Measurements from ENCODE around the gene MORN1.

The MORN1 gene

DNA sequence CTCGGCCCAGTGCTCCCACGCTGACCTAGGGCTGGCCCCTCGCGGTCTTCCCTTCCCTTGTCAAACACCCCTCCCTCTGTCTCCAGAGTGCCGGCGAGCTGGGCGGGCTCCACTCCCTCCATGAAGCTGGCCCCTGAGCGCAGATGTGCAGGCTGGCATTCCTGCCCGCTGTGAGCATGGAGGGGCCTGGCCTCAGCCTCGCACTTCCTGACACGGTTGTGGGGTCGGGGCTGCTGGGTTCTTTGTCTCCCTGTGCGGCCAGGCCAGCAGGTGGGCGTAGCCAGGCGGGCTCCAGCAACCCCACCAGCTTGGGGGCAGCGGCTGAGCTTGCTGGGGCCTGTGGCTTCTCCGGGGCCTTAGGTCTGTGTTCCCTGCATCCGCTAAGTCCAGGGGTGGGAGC is 35.2 kb upstream of the MORN1 start:
- TF ChIP-seq ARNTL (CRISPR knock-in tag; IDR thresholded peaks at IDR 0.05; ENCODE audit: borderline replicate concordance, low read depth) (no peak), ESRRG (CRISPR knock-in tag; IDR thresholded peaks at IDR 0.05) (no peak), ZFP3 (CRISPR knock-in tag; IDR thresholded peaks at IDR 0.05) (no peak), CSDC2 (CRISPR knock-in tag; IDR thresholded peaks at IDR 0.05) (no peak), TCF4 (CRISPR knock-in tag; IDR thresholded peaks at IDR 0.05; ENCODE audit: borderline replicate concordance) (no peak), SNAI2 (CRISPR knock-in tag; IDR thresholded peaks at IDR 0.05) (no peak), TOX (CRISPR knock-in tag; IDR thresholded peaks at IDR 0.05; ENCODE audit: borderline replicate concordance) (no peak), GLIS3 (CRISPR knock-in tag; IDR thresholded peaks at IDR 0.05) (no peak), ZC3H10 (CRISPR knock-in tag; IDR thresholded peaks at IDR 0.05) (no peak), BACH2 (CRISPR knock-in tag; IDR thresholded peaks at IDR 0.05; ENCODE audit: borderline replicate concordance) (no peak), ZFP30 (CRISPR knock-in tag; IDR thresholded peaks at IDR 0.05) (no peak), ZNF565 (CRISPR knock-in tag; conservative IDR thresholded peaks at IDR 0.05; ENCODE audit: low read depth) (no peak), ZNF8 (CRISPR knock-in tag; IDR thresholded peaks at IDR 0.05) (no peak), ZNF70 (CRISPR knock-in tag; IDR thresholded peaks at IDR 0.05) (no peak), ISL1 (CRISPR knock-in tag; IDR thresholded peaks at IDR 0.05) (no peak), PPARA (CRISPR knock-in tag; IDR thresholded peaks at IDR 0.05; ENCODE audit: borderline replicate concordance) (no peak), RARB (CRISPR knock-in tag; IDR thresholded peaks at IDR 0.05) (no peak), OSR1 (CRISPR knock-in tag; IDR thresholded peaks at IDR 0.05) (no peak)
- TF ChIP-seq, protein P1, sequence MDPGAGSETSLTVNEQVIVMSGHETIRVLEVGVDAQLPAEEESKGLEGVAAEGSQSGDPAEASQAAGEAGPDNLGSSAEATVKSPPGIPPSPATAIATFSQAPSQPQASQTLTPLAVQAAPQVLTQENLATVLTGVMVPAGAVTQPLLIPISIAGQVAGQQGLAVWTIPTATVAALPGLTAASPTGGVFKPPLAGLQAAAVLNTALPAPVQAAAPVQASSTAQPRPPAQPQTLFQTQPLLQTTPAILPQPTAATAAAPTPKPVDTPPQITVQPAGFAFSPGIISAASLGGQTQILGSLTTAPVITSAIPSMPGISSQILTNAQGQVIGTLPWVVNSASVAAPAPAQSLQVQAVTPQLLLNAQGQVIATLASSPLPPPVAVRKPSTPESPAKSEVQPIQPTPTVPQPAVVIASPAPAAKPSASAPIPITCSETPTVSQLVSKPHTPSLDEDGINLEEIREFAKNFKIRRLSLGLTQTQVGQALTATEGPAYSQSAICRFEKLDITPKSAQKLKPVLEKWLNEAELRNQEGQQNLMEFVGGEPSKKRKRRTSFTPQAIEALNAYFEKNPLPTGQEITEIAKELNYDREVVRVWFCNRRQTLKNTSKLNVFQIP (CRISPR knock-in tag; IDR thresholded peaks at IDR 0.05; ENCODE audit: borderline replicate concordance, low read depth) = no peak
- TF ChIP-seq, protein P2, sequence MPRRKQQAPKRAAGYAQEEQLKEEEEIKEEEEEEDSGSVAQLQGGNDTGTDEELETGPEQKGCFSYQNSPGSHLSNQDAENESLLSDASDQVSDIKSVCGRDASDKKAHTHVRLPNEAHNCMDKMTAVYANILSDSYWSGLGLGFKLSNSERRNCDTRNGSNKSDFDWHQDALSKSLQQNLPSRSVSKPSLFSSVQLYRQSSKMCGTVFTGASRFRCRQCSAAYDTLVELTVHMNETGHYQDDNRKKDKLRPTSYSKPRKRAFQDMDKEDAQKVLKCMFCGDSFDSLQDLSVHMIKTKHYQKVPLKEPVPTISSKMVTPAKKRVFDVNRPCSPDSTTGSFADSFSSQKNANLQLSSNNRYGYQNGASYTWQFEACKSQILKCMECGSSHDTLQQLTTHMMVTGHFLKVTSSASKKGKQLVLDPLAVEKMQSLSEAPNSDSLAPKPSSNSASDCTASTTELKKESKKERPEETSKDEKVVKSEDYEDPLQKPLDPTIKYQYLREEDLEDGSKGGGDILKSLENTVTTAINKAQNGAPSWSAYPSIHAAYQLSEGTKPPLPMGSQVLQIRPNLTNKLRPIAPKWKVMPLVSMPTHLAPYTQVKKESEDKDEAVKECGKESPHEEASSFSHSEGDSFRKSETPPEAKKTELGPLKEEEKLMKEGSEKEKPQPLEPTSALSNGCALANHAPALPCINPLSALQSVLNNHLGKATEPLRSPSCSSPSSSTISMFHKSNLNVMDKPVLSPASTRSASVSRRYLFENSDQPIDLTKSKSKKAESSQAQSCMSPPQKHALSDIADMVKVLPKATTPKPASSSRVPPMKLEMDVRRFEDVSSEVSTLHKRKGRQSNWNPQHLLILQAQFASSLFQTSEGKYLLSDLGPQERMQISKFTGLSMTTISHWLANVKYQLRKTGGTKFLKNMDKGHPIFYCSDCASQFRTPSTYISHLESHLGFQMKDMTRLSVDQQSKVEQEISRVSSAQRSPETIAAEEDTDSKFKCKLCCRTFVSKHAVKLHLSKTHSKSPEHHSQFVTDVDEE (CRISPR knock-in tag; IDR thresholded peaks at IDR 0.05) = no peak

DNA sequence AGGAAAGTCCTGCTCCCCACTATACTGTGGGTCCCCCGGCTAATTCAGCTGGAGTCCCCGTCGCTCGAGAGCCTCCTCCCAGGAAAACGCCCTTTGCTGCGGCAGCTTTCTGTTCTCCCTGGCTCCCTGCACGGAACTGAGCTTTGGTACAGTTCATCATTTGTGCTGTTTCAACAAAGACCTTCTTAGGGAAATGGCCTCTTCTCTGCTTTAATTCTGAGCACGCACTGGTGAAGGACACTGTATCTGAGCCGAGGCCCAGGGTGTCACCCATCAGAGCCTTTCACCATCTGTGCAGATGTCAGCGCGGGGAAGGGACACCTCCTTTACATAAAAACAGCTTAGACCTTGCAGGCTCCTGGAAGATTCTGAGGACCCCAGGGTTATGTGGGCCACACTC is 34.5 kb upstream of the MORN1 start:
- no peak for ATAC-seq
- no peak for TF ChIP-seq ZFP30 (CRISPR knock-in tag; IDR thresholded peaks at IDR 0.05)
- TF ChIP-seq RARB (CRISPR knock-in tag; IDR thresholded peaks at IDR 0.05) = no peak
- no peak for TF ChIP-seq ARNTL (CRISPR knock-in tag; IDR thresholded peaks at IDR 0.05; ENCODE audit: borderline replicate concordance, low read depth)
- TF ChIP-seq ZC3H10 (CRISPR knock-in tag; IDR thresholded peaks at IDR 0.05) = no peak
- TF ChIP-seq ESRRG (CRISPR knock-in tag; IDR thresholded peaks at IDR 0.05) = no peak
- no peak for TF ChIP-seq PPARA (CRISPR knock-in tag; IDR thresholded peaks at IDR 0.05; ENCODE audit: borderline replicate concordance)
- TF ChIP-seq, protein P2 (CRISPR knock-in tag; IDR thresholded peaks at IDR 0.05) = no peak
- TF ChIP-seq ZNF70 (CRISPR knock-in tag; IDR thresholded peaks at IDR 0.05) = no peak
- TF ChIP-seq GLIS3 (CRISPR knock-in tag; IDR thresholded peaks at IDR 0.05) = no peak
- TF ChIP-seq TOX (CRISPR knock-in tag; IDR thresholded peaks at IDR 0.05; ENCODE audit: borderline replicate concordance) = no peak
- no peak for TF ChIP-seq OSR1 (CRISPR knock-in tag; IDR thresholded peaks at IDR 0.05)
- TF ChIP-seq ISL1 (CRISPR knock-in tag; IDR thresholded peaks at IDR 0.05) = no peak
- no peak for TF ChIP-seq CSDC2 (CRISPR knock-in tag; IDR thresholded peaks at IDR 0.05)
- no peak for TF ChIP-seq ZFP3 (CRISPR knock-in tag; IDR thresholded peaks at IDR 0.05)

More for the DNA sequence above, 35.2 kb upstream of the MORN1 start:
- no peak for ATAC-seq

DNA sequence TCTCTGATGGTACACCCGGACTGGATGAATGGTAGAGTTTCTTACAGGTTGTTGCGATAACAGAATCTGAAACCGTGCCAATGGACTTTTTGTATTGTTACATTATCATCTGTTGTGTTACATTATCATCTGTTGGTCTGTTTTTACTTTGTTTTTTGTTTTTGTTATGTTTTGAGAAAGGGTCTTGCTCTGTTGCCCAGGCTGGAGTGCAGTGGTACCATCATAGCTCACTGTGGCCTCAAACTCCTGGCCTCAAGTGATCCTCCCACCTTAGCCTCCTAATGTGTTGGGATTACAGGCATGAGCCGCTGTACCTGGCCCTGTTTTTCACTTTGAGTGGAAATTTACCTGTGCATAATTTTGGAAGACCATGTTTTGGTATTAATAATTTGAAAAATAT is 31.2 kb upstream of the MORN1 start:
- ATAC-seq = no peak
- TF ChIP-seq, protein P3, sequence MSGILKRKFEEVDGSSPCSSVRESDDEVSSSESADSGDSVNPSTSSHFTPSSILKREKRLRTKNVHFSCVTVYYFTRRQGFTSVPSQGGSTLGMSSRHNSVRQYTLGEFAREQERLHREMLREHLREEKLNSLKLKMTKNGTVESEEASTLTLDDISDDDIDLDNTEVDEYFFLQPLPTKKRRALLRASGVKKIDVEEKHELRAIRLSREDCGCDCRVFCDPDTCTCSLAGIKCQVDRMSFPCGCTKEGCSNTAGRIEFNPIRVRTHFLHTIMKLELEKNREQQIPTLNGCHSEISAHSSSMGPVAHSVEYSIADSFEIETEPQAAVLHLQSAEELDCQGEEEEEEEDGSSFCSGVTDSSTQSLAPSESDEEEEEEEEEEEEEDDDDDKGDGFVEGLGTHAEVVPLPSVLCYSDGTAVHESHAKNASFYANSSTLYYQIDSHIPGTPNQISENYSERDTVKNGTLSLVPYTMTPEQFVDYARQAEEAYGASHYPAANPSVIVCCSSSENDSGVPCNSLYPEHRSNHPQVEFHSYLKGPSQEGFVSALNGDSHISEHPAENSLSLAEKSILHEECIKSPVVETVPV (CRISPR knock-in tag; IDR thresholded peaks at IDR 0.05) = no peak
- TF ChIP-seq, protein P1 (CRISPR knock-in tag; IDR thresholded peaks at IDR 0.05; ENCODE audit: borderline replicate concordance, low read depth) = no peak
- no peak for TF ChIP-seq RARB (CRISPR knock-in tag; IDR thresholded peaks at IDR 0.05)
- TF ChIP-seq OSR1 (CRISPR knock-in tag; IDR thresholded peaks at IDR 0.05) = no peak
- no peak for TF ChIP-seq GLIS3 (CRISPR knock-in tag; IDR thresholded peaks at IDR 0.05)
- no peak for TF ChIP-seq ZNF8 (CRISPR knock-in tag; IDR thresholded peaks at IDR 0.05)
